Tibial nerve (tissue), 3 donors: Measurements from ENCODE around the gene KLHL42.

ENCODE experiments used
- CTCF ChIP-seq, 5 experiments: fragments of 200-600 bp in 3 of 5; fragments of 450-650 bp in 2 of 5; sonication (generic) in 3 of 5; IDR thresholded peaks; one replicate each; pipeline ENCODE4 v1.5.1; 2016 to 2019; ENCODE audit warnings: antibody characterized with exemption in 5 of 5, mild to moderate bottlenecking in 3 of 5, moderate library complexity in 2 of 5
- POLR2A ChIP-seq, 2 donors: fragments of 450-650 bp; IDR thresholded peaks; one replicate each; pipeline ENCODE4 v1.6.1; 2017; ENCODE audit warnings: antibody characterized with exemption in 2 of 2, mild to moderate bottlenecking in 2 of 2, moderate library complexity in 2 of 2

DNA sequence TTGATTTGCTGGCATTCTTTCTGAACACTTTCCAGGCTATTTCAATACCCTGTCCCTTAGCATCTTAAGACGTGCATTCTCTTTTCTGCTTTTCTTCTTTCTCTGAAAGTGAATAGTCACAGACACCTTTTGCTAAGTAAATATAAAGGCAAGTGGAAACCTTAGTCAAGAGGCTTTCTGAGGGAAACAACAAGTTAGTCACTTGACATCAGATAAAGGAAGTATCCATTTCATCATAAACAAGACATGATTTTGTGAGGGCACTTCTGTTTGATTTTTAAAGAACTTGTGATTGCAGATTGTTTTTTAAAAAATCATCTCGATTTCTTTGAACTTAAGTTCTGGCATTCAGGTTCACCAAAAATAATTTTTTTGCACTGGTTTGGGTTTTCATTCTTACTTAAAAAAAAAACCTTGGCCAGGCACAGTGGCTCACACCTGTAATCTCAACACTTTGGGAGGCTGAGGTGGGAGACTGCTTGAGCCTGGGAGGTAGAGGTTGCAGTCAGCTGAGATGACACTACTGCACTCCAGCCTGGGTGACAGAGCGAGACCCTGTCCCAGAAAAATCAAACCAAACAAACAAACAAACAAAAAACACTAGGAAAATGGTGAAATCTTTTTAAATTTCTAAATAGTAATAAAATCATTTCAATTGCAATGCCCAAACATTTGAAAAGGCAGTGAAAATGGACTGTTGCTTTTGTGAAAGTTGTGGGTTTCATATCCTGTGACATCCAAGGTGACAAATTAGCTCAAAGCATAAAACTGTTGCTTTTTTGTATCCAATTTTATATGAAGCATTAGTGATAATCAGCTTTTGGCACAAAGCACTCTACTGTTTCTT lies 8.3 kb upstream of the KLHL42 start:
- TF ChIP-seq POLR2A (IDR thresholded peaks at IDR 0.05) (no peak), CTCF (IDR thresholded peaks at IDR 0.05) (no peak)
